ENCODE data around the gene ADAM22. TPM values are rescaled to one million over a fixed set of nuclear protein-coding genes. Genes with fewer than 3 reads are reported as not detected.

Gene ADAM22
- total RNA-seq, 1 donor from 2014 or later = 1.4 TPM

GRCh38 chr7:88072715-88073055, 138.6 kb downstream of the ADAM22 start:
- H3K4me3 ChIP-seq (ENCODE audit: low read depth, low read length) = no peak overlapping the region

DNA sequence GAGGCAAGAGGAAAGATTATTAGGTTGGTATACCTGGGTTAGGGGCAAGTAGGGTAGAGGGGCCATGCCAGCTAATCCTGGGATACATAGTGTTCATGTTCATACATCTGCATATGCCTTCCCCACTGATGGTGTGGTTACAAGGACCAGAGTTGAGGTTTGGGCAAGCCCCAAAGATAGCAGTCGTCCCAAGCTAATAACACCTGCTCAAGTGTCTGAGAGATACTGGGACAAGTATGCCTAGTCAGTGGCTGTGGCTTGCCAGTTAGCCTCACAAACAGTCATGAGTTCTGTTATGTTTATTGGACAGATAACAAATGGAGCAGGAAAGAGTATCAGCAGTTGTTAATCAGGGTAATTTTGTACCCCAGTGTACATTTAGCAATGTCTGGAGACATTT, 139.6 kb downstream of the ADAM22 start:
- no peak for TF ChIP-seq CTCF (IDR thresholded peaks at IDR 0.05; ENCODE audit: insufficient read depth, low read length, poor library complexity, severe bottlenecking)
- no peaks in the 10 kb centered on the region for H3K36me3 ChIP-seq (ENCODE audit: control insufficient read depth, insufficient read depth, low read length)
- DNase-seq (ENCODE audit: low read depth) = no peak
- no peak overlapping the region for H3K4me3 ChIP-seq (ENCODE audit: low read depth, low read length)
- H3K27me3 ChIP-seq (ENCODE audit: control insufficient read depth, insufficient read depth, low read length) = no peaks in the 10 kb centered on the region

More at GRCh38 chr7:88072715-88073055, 138.6 kb downstream of the ADAM22 start:
- no peak for TF ChIP-seq CTCF (IDR thresholded peaks at IDR 0.05; ENCODE audit: insufficient read depth, low read length, poor library complexity, severe bottlenecking)
- Histone ChIP-seq H3K27me3 (ENCODE audit: control insufficient read depth, insufficient read depth, low read length) (no peaks in the 10 kb centered on the region), H3K36me3 (ENCODE audit: control insufficient read depth, insufficient read depth, low read length) (no peaks in the 10 kb centered on the region)
- DNase-seq (ENCODE audit: low read depth) = no peak

DNA sequence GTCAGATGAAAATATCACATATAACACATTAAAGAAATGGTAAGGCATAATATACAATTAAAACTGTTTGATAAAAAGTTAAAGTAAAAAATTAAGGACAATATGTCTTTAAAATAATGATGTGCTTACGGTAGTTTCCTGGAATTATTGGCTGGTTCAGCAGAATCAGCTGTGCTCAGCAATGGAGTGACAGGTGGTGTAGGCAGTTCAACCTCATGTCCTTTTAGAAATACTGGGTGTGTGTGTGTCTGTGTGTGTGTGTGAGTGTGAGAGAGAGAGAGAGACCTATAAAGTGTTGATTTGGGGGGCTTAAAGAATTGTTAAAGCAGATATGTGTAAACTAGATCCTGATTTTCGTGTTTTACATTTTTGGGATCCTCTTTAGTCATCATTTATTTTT, 141.2 kb downstream of the ADAM22 start:
- H3K4me3 ChIP-seq (ENCODE audit: low read depth, low read length) = no peak overlapping the region
- no peak for DNase-seq (ENCODE audit: low read depth)
- TF ChIP-seq CTCF (IDR thresholded peaks at IDR 0.05; ENCODE audit: insufficient read depth, low read length, poor library complexity, severe bottlenecking) = no peak
- no peaks in the 10 kb centered on the region for H3K27me3 ChIP-seq (ENCODE audit: control insufficient read depth, insufficient read depth, low read length)
- no peaks in the 10 kb centered on the region for H3K36me3 ChIP-seq (ENCODE audit: control insufficient read depth, insufficient read depth, low read length)

DNA sequence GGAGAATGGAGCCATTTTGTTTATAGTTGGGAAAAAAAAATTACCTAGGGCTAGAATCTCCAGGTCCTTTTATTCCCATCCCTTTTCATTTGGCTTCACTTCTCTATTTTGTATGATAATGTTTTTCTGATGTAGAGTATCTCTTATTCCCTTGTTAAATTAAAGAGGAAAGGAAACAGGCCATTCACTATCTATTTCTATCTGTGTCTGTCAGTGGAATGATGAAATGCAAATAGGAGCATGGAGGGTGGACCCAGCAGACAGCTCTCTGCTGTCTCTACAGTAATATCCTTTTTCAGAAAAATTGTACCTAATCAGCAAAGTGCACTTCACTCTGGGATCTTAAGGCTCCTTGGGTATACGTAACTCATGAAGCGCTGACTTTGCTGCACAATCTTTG, 149.8 kb downstream of the ADAM22 start:
- H3K36me3 ChIP-seq (ENCODE audit: control insufficient read depth, insufficient read depth, low read length) = no peaks in the 10 kb centered on the region
- no peak for TF ChIP-seq CTCF (IDR thresholded peaks at IDR 0.05; ENCODE audit: insufficient read depth, low read length, poor library complexity, severe bottlenecking)
- H3K4me3 ChIP-seq (ENCODE audit: low read depth, low read length) = no peak overlapping the region
- H3K27me3 ChIP-seq (ENCODE audit: control insufficient read depth, insufficient read depth, low read length) = no peaks in the 10 kb centered on the region
- DNase-seq (ENCODE audit: low read depth) = no peak

DNA sequence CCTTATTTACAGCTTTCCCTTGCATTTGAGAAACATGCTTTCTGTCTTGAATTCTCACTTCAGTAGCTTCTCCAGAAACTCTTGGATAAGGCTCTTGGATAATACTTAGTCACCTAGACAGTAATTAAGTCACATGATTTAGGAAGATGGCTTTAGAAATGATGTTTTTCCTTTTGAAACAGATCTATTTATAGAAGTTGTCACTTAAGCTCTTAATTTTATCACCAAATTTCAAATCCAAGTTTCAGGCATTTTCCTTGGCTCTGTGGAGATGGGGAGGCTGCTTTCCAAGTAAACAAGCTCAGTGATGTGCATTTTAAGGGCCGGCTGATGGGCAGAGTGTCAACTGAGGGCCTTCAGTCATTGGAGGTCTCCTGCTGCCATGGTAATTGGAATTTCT, 155.5 kb downstream of the ADAM22 start:
- DNase-seq (ENCODE audit: low read depth) = no peak
- Histone ChIP-seq H3K27me3 (ENCODE audit: control insufficient read depth, insufficient read depth, low read length) (no peaks in the 10 kb centered on the region), H3K36me3 (ENCODE audit: control insufficient read depth, insufficient read depth, low read length) (no peaks in the 10 kb centered on the region), H3K4me3 (ENCODE audit: low read depth, low read length) (no peak overlapping the region)
- TF ChIP-seq CTCF (IDR thresholded peaks at IDR 0.05; ENCODE audit: insufficient read depth, low read length, poor library complexity, severe bottlenecking) = no peak

DNA sequence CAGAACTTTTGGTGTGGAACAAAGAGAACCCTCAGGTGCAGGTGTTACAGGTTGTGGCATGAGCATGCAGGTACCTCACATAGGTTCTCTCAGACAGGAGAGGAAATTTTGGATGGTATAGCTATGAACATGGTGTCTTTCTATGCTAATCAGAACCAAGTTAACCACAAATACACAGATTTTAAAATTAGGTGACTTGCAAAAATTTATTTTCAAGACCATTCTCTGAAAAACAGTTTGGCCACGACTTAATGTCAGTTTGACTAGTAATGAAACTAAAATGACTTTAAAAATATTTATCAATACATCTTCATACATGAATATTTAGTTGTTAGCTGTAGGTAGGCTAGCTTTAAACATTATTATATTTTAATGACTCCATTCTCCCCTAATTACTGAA, 156.2 kb downstream of the ADAM22 start:
- Histone ChIP-seq H3K27me3 (ENCODE audit: control insufficient read depth, insufficient read depth, low read length) (no peaks in the 10 kb centered on the region), H3K36me3 (ENCODE audit: control insufficient read depth, insufficient read depth, low read length) (no peaks in the 10 kb centered on the region), H3K4me3 (ENCODE audit: low read depth, low read length) (no peak overlapping the region)
- no peak for TF ChIP-seq CTCF (IDR thresholded peaks at IDR 0.05; ENCODE audit: insufficient read depth, low read length, poor library complexity, severe bottlenecking)
- DNase-seq (ENCODE audit: low read depth) = no peak

Measured in kidney epithelial cell (primary cell).